ENCODE results near the gene RPL39L.

RPL39L gene

DNA sequence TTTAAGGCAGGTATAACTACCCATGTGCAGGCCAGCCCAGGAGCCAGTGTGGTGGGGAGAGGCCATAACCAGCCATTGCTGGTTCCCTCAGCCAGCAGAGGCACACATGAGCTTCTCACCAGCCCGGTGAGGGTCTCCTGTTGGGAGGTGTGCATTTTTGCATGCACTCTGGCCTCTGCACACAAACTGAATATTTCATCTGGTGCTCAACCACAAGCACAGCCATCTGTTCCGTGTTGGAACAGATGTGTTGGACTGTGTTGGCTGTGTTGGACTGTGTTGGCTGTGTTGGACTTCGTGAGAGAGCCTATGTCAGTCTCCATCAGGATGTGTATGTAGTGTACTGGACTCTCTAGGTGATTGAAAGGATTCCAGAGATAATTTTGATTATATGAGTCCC, 67.2 kb downstream of the RPL39L start:
- in situ Hi-C loops (cut with HindIII; ENCODE audit: low sequenced_read_pairs): no loop called here
